ENCODE measurements around the gene PTPRT. TPM values are rescaled to one million over a fixed set of nuclear protein-coding genes. Genes with fewer than 3 reads are reported as not detected.

PTPRT gene
- total RNA-seq, 1 experiment from 2014 or later: not detected

DNA sequence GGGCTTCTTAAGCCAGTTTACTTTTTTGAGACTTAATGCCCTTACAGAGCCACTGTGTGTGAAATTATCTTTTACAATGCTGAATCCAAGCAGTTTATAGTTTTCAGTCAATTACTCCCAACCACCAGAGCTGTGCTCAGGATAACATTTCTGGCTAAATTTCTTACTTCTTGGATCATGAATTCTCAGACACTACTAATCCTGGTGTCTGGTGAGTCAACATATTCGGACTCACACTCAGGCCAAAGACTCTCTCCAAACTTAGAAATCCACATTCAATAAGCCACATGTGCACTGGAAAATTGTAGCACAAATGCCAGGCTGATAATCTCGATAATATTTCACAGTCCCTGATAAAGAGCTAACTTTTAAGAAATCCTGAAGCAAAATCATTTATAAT is 49.0 kb downstream of the PTPRT start:
- no TSS peak for BruUV-seq (replicated peaks)
- Histone ChIP-seq H3K4me3 (ENCODE audit: low read length) (no peak overlapping the region), H3F3A (ENCODE audit: low read length, unreplicated experiment) (no peaks in the 10 kb centered on the region), H3K4me2 (ENCODE audit: low read length) (no peak overlapping the region), H2AFZ (ENCODE audit: low read length) (no peak overlapping the region), H3K27ac (ENCODE audit: low read length) (no peak overlapping the region), H3K9me2 (replicated peaks; ENCODE audit: low read length) (no peaks in the 10 kb centered on the region), H3K36me3 (ENCODE audit: low read depth, low read length) (no peaks in the 10 kb centered on the region), H3K79me2 (ENCODE audit: low read length) (no peaks in the 10 kb centered on the region), H3K27me3 (ENCODE audit: low read length) (no peaks in the 10 kb centered on the region), H4K20me1 (ENCODE audit: low read length) (no peaks in the 10 kb centered on the region), H3K4me1 (ENCODE audit: insufficient read depth, low read length) (no peaks in the 10 kb centered on the region), H3K9ac (ENCODE audit: low read length) (no peak overlapping the region), H3K9me3 (ENCODE audit: low read length) (0 out of 2 replicates have a peak, but pooled peaks cover 3% of the 10 kb centered on the region)
- POLR2A ChIA-PET (ENCODE audit: unreplicated experiment): no interaction called here
- intact Hi-C loops (cut with micrococcal nuclease): no loop called here
- no peak for DNase-seq
- CTCF ChIA-PET: no interaction called here
- no peak for ATAC-seq
- no peak for TF ChIP-seq EZH2phosphoT487 (IDR thresholded peaks at IDR 0.05; ENCODE audit: borderline replicate concordance, low read length)

DNA sequence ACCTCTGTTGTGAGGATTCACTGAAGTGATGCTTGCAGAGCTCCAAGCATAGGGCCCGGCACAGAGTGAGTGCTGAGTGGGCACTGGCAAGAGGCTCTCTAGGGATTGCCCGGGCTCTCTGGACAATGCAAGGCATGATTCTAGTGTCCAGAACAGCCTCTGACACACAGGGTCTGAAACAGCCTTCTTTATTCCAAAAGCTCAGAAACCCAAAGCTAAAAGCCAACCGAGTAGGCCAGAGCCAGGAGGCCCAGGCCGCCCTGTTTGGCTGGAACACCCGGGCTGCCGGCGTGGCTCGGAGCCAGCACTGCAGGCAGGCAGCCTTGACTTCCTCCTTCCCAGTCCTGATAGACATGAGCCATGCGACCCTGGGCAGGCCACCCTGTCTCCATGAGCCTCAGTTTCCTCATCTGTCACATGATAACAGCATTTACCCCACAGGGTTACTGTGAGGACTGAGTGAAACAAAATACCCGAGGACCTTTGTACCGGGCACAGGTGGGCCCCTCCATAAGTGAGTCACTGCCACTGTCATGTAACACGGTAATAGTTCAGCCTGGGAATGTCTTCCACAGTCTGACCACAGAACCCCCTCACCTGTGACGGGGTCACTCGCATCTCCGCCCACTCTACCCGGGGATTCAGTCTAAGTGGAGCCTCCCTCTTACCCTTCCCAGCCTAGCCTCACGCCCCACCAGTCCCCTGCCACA is 51.5 kb downstream of the PTPRT start:
- ATAC-seq: no peak

DNA sequence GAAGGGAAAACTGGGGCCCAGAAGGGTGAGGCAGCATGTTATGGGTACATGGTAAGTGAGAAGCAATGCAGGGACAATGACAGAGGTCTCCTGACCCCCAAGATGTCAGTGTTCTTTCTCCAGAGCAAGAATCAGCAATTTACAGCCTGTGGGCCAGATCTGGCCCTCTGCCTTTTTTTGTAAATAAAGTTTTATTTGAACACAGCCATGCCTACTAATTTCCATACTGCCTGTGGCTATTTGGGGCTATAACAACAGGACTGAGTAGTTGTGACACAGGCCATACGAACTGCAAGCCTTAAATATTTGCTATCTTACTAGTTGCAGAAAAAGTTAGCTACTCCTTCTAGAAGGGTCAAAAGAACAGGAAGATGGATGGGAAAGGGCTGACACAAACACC is 52.5 kb downstream of the PTPRT start:
- TF ChIP-seq EZH2phosphoT487 (IDR thresholded peaks at IDR 0.05; ENCODE audit: borderline replicate concordance, low read length): no peak
- TF ChIP-seq, protein P1, sequence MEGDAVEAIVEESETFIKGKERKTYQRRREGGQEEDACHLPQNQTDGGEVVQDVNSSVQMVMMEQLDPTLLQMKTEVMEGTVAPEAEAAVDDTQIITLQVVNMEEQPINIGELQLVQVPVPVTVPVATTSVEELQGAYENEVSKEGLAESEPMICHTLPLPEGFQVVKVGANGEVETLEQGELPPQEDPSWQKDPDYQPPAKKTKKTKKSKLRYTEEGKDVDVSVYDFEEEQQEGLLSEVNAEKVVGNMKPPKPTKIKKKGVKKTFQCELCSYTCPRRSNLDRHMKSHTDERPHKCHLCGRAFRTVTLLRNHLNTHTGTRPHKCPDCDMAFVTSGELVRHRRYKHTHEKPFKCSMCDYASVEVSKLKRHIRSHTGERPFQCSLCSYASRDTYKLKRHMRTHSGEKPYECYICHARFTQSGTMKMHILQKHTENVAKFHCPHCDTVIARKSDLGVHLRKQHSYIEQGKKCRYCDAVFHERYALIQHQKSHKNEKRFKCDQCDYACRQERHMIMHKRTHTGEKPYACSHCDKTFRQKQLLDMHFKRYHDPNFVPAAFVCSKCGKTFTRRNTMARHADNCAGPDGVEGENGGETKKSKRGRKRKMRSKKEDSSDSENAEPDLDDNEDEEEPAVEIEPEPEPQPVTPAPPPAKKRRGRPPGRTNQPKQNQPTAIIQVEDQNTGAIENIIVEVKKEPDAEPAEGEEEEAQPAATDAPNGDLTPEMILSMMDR (conservative IDR thresholded peaks at IDR 0.05; ENCODE audit: low read depth, low read length): no peak
- no peak for TF ChIP-seq EZH2 (IDR thresholded peaks at IDR 0.05; ENCODE audit: low read length, unreplicated experiment)
- no peak for DNase-seq
- Histone ChIP-seq H2AFZ (ENCODE audit: low read length) (no peak overlapping the region), H3K4me1 (ENCODE audit: insufficient read depth, low read length) (no peaks in the 10 kb centered on the region), H3K4me2 (ENCODE audit: low read length) (no peak overlapping the region), H3K9me3 (ENCODE audit: low read length) (no peaks in the 10 kb centered on the region), H4K20me1 (ENCODE audit: low read length) (no peaks in the 10 kb centered on the region), H3F3A (ENCODE audit: low read length, unreplicated experiment) (no peaks in the 10 kb centered on the region), H3K9me2 (replicated peaks; ENCODE audit: low read length) (no peaks in the 10 kb centered on the region), H3K27me3 (ENCODE audit: low read length) (no peaks in the 10 kb centered on the region), H3K27ac (ENCODE audit: low read length) (no peak overlapping the region), H3K36me3 (ENCODE audit: low read depth, low read length) (no peaks in the 10 kb centered on the region), H3K9ac (ENCODE audit: low read length) (no peak overlapping the region), H3K79me2 (ENCODE audit: low read length) (no peaks in the 10 kb centered on the region), H3K4me3 (ENCODE audit: low read length) (no peak overlapping the region)
- ChIA-PET CTCF (no interaction called here), POLR2A (ENCODE audit: unreplicated experiment) (no interaction called here)
- intact Hi-C loops (cut with micrococcal nuclease): no loop called here
- ATAC-seq: no peak
- BruUV-seq (replicated peaks): no TSS peak

More for the DNA sequence above, 51.5 kb downstream of the PTPRT start:
- H3K9ac ChIP-seq (ENCODE audit: low read length): no peak overlapping the region
- H3K27ac ChIP-seq (ENCODE audit: low read length): no peak overlapping the region
- H3K4me2 ChIP-seq (ENCODE audit: low read length): no peak overlapping the region
- intact Hi-C loops (cut with micrococcal nuclease): no loop called here
- no peaks in the 10 kb centered on the region for H3K9me2 ChIP-seq (replicated peaks; ENCODE audit: low read length)
- no peaks in the 10 kb centered on the region for H3K27me3 ChIP-seq (ENCODE audit: low read length)
- H3K9me3 ChIP-seq (ENCODE audit: low read length): no peaks in the 10 kb centered on the region
- H3K4me3 ChIP-seq (ENCODE audit: low read length): no peak overlapping the region
- H3F3A ChIP-seq (ENCODE audit: low read length, unreplicated experiment): no peaks in the 10 kb centered on the region
- no TSS peak for BruUV-seq (replicated peaks)
- DNase-seq: no peak
- TF ChIP-seq EZH2 (IDR thresholded peaks at IDR 0.05; ENCODE audit: low read length, unreplicated experiment) (no peak), EZH2phosphoT487 (IDR thresholded peaks at IDR 0.05; ENCODE audit: borderline replicate concordance, low read length) (no peak)
- TF ChIP-seq, protein P1 (conservative IDR thresholded peaks at IDR 0.05; ENCODE audit: low read depth, low read length): no peak
- ChIA-PET POLR2A (ENCODE audit: unreplicated experiment) (no interaction called here), CTCF (no interaction called here)
- H2AFZ ChIP-seq (ENCODE audit: low read length): no peak overlapping the region
- H3K79me2 ChIP-seq (ENCODE audit: low read length): no peaks in the 10 kb centered on the region
- H4K20me1 ChIP-seq (ENCODE audit: low read length): no peaks in the 10 kb centered on the region
- no peaks in the 10 kb centered on the region for H3K4me1 ChIP-seq (ENCODE audit: insufficient read depth, low read length)
- H3K36me3 ChIP-seq (ENCODE audit: low read depth, low read length): no peaks in the 10 kb centered on the region

Measured in PC-3 (cell line).